ENCODE results near the gene SLC1A4. TPM values are rescaled to one million over a fixed set of nuclear protein-coding genes. Genes with fewer than 3 reads are reported as not detected.
"Not testable (repeated sequence)": the region's sequence is repeated elsewhere in the genome, so short reads cannot be mapped to it uniquely, and the experiment has no call there.

SLC1A4 gene
- total RNA-seq, 2 donors from 2014 or later = 4.1 to 16.9 TPM

DNA sequence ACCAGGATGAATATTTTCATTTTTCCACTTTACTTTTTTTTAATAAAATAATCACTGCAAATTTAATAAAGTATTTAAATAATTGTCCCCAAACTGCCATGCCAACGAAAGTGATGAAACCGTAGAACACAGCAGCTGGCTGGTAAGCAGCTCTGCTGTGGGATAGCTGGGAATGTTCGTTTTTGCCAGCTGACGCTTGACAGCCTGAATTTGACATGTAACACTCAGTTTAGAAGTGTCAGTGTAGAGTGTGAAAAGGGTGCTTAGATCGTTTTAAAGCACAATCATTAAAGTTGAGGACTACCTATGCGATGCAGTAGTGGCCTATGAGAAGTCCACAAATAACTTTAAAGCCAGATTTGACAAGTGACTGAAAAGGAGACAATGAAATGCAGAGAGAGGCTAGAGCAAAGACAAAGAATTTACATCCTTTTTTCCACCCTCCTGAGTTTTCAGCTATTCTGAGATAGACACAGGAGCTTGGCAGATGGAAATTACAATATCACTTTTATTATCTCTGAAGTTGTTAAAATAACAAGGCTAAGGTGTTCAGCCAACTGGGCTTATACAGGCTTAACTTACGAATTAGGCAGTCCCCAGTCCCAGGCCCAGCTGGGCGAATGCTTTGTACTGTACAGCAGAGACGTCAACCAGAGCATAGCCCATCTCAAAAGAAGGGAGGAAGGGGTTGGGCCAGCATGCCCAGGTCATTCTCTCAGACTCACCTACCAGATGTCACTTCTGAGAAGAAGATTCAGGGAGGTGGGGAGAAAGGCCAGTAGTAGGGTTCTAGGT lies 31.9 kb upstream of the SLC1A4 start:
- no peaks in the 10 kb centered on the region for H3K9me3 Mint-ChIP-seq
- no peak for ATAC-seq
- no peak for DNase-seq (ENCODE audit: low spot score in 2 of 2)
- peaks cover 0 to 5% of the 10 kb centered on the region in 2 donors for H3K36me3 Mint-ChIP-seq
- peak overlapping the region in 1 of 2 donors; percentile 64 for H3K27ac Mint-ChIP-seq

DNA sequence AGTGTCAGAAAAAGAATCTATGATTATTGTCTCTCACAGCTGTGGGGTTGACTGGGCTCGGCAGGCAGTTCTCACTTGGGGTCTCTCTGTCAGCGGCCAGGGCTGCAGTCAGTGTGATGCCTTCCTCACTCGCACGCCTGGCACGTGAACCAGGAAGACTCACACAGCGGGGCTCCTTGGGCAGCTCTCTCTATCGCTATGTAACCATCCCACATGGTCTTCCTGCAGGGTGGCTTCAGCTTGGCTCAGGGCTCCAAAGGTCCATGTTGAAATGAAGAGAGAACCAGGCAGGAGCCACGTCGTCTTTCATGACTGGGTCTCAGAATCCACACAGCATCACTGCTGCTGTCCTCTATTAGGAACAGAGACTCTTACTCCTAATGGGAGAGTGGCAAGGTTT lies 30.6 kb upstream of the SLC1A4 start:
- DNase-seq (ENCODE audit: low spot score in 2 of 2) (no peak), ATAC-seq (no peak)
- no peak overlapping the region for H3K27ac Mint-ChIP-seq
- H3K9me3 Mint-ChIP-seq = no peaks in the 10 kb centered on the region
- H3K36me3 Mint-ChIP-seq = peaks cover 0 to 5% of the 10 kb centered on the region in 2 donors

DNA sequence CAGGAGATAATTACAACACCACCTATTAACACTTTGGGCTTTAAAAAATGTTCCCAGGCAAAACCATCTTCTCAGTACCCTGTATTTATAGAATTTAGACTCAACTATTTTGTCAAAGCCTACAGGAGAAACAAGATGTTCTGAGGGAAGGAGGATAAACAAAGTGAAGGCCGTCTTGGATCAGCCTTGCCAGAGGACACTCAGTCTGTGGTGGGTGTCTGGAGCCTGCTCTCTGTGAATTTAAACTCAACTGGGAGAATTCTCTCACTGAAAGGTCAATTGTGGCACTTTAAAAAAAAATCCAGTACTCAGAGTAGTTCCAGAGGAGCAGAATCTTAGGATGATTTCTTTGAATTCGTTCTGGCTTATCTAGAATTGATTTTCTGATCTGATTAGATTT lies 28.4 kb upstream of the SLC1A4 start:
- H3K9me3 Mint-ChIP-seq = no peaks in the 10 kb centered on the region
- H3K27ac Mint-ChIP-seq = no peak overlapping the region
- no peak for DNase-seq (ENCODE audit: low spot score in 2 of 2)
- ATAC-seq = no peak
- peaks cover 0 to under 1% of the 10 kb centered on the region in 2 donors for H3K36me3 Mint-ChIP-seq

DNA sequence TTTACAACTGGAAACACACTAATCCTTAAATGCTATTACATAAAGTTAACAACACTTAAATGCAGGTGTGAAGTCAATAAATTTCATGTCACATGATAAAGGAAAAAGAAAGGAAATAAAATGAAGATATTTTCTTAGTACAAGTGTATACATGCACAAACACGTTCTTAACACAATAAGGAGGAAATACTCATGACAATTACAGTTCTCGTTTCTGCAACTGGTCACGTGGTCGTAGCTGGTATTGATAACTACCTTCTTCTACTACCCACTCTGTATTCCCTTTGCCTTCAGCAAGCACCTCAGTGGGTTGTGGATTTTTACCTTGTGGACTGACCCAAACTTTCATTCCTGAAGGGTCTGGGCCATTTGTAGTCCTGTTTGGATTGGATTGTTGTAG lies 26.1 kb upstream of the SLC1A4 start:
- not testable (repeated sequence) for H3K27ac Mint-ChIP-seq; ATAC-seq; DNase-seq (ENCODE audit: low spot score in 2 of 2); H3K36me3 Mint-ChIP-seq; H3K9me3 Mint-ChIP-seq

DNA sequence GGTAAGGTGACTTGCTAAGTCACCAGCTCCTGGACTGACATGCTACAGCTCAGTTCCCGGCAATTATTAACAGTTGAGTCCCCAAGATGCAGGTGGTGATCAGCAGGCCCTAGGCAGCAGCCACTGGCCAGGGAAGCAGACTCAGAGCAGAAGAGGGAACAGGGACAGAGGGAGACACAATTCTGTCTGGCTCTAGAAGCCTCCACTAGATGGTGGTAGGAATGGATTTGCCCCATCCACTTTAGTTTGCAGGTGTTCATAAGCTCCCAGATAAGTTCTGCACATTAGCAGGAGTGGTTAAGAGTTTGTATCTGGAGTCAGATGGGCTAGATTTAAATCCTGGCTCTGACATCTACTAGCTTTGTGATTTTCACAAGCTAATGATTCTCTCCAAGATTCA lies 25.5 kb upstream of the SLC1A4 start:
- no peaks in the 10 kb centered on the region for H3K9me3 Mint-ChIP-seq
- ATAC-seq (no peak), DNase-seq (ENCODE audit: low spot score in 2 of 2) (no peak)
- H3K27ac Mint-ChIP-seq = no peak overlapping the region
- H3K36me3 Mint-ChIP-seq = no peaks in the 10 kb centered on the region

DNA sequence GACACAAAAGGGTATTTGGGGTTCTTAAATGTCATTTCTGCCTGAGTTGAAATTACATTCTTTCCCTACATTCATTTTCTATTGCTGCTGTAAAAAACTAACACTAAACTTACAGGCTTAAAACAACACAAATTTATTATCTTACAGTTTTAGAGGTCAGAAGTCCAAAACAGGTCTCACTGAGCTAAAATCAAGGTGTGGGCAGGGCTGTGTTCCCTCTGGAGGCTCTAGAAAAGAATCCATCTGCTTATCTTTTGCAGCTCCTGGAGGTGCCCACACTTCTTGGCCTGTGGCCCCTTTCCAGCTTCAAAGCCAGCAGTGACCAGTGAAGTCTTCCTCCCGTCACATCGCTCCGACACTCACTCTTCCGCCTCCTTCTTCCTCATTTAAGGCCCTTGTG lies 23.2 kb upstream of the SLC1A4 start:
- no peaks in the 10 kb centered on the region for H3K9me3 Mint-ChIP-seq
- no peak for ATAC-seq
- no peak for DNase-seq (ENCODE audit: low spot score in 2 of 2)
- no peak overlapping the region for H3K27ac Mint-ChIP-seq
- H3K36me3 Mint-ChIP-seq = no peaks in the 10 kb centered on the region

DNA sequence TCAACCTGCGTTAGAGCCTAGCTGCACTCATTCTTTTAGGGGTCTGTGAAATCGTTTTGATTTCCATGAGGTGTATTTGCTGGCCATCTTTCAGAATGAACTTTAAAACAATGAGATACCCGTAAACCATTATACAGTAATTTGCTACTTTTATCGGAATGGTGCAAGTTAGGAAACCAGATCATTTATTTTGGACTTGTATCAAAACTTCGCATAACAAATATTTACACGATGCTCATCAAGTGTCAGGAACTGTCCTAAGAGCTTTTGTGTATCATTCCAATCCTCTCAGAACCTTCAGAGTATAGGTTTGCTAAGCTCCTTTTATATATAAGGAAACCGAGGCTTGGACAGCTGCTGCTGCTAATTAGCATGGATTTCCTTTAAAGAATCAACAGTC lies 22.4 kb upstream of the SLC1A4 start:
- no peaks in the 10 kb centered on the region for H3K36me3 Mint-ChIP-seq
- H3K9me3 Mint-ChIP-seq = no peaks in the 10 kb centered on the region
- no peak for ATAC-seq
- DNase-seq (ENCODE audit: low spot score in 2 of 2) = no peak
- no peak overlapping the region for H3K27ac Mint-ChIP-seq

DNA sequence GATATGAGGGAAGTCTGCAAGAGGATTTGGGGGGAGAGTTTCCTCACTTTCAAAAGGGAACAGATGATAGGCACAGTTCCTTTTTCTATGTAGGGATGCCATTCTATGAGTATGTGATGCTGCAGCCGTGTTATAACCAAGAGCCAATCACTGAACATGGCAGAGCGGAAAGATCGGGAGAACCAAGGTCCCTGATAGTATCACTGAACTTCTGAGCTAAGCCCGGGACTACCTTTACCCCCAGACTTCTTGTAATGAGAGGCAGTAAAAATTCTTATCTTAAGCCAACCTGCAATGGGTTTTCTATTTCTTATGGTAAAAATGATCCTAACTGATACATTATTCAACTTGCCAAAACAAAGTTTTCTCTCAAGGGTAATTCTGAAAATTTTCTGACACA lies 21.6 kb upstream of the SLC1A4 start:
- Mint-ChIP-seq H3K36me3 (no peaks in the 10 kb centered on the region), H3K27ac (no peak overlapping the region), H3K9me3 (no peaks in the 10 kb centered on the region)
- no peak for ATAC-seq
- DNase-seq (ENCODE audit: low spot score in 2 of 2) = no peak

DNA sequence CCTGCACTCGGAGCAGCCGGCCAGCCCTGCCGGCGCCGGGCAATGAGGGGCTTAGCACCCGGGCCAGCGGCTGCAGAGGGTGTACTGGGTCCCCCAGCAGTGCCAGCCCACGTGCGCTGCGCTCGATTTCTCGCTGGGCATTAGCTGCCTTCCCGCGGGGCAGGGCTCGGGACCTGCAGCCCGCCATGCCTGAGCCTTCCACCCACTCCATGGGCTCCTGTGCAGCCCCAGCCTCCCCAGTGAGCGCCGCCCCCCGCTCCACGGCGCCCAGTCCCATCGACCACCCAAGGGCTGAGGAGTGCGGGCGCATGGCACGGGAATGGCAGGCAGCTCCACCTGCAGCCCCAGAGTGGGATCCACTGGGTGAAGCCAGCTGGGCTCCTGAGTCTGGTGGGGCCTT lies 20.1 kb upstream of the SLC1A4 start:
- H3K27ac Mint-ChIP-seq; H3K36me3 Mint-ChIP-seq; DNase-seq (ENCODE audit: low spot score in 2 of 2); ATAC-seq; H3K9me3 Mint-ChIP-seq: not testable (repeated sequence)

DNA sequence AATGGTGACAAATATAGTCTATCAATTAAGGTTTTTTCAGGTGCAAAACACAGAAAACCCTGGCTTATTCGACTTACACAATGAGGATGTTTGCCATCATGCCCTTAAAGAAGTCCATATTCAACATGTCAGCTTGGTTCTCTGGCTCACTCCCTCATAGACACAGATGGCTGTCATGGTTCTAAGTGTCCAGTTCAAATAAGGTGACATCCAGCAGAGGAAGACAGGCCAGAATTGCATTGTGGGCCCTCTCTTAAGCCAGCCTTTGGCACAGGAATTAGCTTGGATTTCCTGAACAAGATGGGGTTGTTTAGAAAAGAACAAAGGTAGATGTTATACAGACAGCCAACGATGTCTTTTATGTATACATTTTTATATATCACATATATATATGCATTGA lies 18.7 kb upstream of the SLC1A4 start:
- ATAC-seq (no peak), DNase-seq (ENCODE audit: low spot score in 2 of 2) (no peak)
- H3K36me3 Mint-ChIP-seq = no peaks in the 10 kb centered on the region
- no peaks in the 10 kb centered on the region for H3K9me3 Mint-ChIP-seq
- H3K27ac Mint-ChIP-seq = no peak overlapping the region

DNA sequence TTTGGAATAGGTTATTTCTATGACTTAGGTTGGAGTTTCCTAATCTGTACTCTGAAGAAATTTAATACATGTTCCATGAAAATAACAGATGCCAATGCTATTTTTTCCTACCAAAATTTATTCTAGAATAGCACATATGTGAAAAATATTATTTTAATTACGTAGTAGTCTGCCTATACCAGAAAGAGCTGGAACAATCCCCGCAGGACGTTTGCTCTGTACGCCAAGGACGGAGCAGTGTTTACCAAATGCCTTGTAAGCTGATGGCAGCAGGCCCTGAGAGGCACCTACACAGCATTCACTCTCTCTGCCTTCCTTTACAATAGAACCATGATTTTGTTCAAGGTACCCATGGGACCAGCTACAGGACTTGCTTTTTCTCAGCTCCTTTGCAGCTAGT lies 16.8 kb upstream of the SLC1A4 start:
- no peak for DNase-seq (ENCODE audit: low spot score in 2 of 2)
- Mint-ChIP-seq H3K27ac (no peak overlapping the region), H3K9me3 (no peaks in the 10 kb centered on the region), H3K36me3 (no peaks in the 10 kb centered on the region)
- ATAC-seq = no peak

DNA sequence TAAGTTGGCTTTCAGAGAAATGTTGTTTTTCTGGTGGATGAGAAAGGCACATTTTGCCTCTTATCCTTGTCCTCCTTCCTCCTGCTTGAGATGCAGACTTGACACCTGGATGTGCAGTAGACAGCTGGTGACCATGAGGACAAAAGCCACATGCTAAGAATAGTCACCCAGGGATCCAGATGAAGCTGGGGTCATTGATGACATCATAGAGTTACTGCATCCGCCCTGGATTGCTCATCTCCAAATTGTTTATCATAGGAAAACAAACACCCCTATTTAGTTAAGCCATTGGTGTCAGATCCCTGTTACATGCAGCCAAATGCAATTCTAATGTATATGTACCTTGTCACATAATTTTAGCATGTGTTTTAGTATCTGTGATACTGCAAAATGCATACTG lies 16.3 kb upstream of the SLC1A4 start:
- H3K9me3 Mint-ChIP-seq = no peaks in the 10 kb centered on the region
- no peak overlapping the region for H3K27ac Mint-ChIP-seq
- no peaks in the 10 kb centered on the region for H3K36me3 Mint-ChIP-seq
- ATAC-seq (no peak), DNase-seq (ENCODE audit: low spot score in 2 of 2) (no peak)

DNA sequence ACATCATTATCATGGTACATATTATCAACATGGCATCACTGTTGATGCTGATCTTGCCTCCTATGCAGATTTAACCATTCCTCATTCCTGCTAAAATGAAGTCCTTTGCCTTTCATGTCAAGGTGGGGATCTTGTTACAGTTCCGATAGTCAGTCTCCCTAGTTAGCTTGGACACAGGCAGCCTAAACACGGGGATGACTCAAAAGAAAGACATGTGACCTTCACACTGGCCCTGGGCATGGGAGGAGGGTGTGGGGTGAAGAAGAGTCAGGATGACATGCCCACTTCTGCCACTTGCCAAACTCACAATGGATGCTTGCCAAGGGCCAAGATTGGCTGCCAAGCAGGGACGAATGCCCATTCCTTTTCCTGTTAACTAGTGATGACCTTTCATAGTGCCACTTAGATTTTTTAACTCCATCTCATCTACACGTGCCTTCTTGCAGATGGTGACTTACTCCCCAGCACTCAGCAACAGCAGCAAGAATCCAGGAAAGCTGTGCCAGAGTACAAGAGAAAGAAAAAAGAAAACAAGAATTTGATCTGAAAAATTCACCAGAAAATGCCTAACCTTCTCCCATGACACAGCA lies 13.9 kb upstream of the SLC1A4 start:
- DNase-seq (ENCODE audit: low spot score in 2 of 2) = no peak
- Mint-ChIP-seq H3K9me3 (no peaks in the 10 kb centered on the region), H3K36me3 (no peaks in the 10 kb centered on the region)

DNA sequence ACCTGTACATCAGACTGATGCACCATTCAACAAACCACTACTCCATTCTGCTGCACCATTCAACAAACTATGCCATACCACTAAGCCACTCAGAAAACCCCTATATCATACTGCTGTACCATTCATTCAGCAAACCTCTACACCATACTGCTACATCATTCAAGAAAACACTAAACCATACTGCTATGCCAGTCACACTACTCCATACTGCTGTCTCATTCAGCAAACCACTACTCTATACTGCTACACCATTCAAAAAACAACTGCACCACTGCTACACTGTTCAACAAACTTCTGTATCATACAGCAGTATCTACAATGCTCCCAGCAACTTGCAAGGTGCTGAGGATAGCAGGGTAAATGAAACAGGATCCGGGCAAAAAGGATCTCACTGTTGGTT lies 12.9 kb upstream of the SLC1A4 start:
- no peak overlapping the region for H3K27ac Mint-ChIP-seq
- ATAC-seq (peak; percentile 31 to 69), DNase-seq (ENCODE audit: low spot score in 2 of 2) (no peak)
- no peaks in the 10 kb centered on the region for H3K36me3 Mint-ChIP-seq
- no peaks in the 10 kb centered on the region for H3K9me3 Mint-ChIP-seq

More for the DNA sequence above, 13.9 kb upstream of the SLC1A4 start:
- ATAC-seq = no peak
- H3K27ac Mint-ChIP-seq = no peak overlapping the region

DNA sequence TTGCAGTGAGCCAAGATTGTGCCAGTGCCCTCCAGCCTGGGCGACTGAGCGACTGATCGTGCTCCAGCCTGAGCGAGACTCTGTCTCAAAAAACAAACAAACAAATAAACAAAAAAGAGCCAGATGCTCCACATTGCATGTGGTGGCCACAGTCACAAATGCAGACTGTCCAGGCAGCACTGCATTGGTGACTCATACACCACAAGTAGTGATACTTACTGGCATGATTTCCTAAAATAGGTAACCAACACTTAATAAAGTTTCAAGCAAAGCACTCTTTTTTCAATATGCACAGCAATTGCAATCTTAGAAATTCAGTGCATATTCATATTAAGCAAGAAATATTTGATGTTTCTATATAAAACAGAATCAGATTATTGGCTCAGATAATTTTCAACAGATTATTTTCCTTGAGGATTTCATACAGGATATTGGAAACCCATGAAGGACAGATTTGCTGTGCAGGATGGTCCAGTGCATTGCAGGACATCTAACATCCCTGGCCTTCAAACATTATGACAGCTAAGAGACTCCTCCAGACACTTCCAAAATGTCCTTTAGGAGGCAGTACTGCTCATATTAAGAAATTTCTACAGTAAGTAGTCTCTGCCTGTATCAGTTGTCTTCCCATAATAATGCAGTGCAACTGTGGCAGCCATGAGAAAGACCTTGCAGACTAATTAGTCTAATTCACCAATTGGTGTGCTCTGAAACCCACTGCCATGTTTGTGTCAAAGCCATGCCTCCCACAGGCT lies 10.5 kb upstream of the SLC1A4 start:
- Mint-ChIP-seq H3K9me3 (no peaks in the 10 kb centered on the region), H3K36me3 (no peaks in the 10 kb centered on the region), H3K27ac (no peak overlapping the region)
- DNase-seq (ENCODE audit: low spot score in 2 of 2) (no peak), ATAC-seq (no peak)

DNA sequence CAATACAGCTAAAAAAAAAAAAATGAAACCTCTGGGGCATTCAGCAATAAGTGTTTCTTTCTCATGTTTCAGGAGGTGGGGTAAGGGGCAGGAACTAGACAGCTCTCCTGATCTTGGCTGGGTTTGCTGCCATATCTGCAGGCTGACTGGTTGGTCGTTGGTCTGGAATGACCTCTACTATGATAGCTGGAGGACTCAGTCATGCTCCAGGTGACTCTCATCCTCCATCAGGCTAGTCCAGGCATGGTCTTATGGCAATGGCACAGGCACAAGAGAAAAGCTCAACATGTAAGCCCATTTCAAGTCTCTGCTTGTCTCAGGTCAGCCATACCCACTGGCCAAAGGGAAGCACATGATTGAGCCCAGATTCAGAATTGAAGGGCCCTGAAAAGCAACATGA lies 9.5 kb upstream of the SLC1A4 start:
- no peak for ATAC-seq
- H3K9me3 Mint-ChIP-seq = no peaks in the 10 kb centered on the region
- H3K27ac Mint-ChIP-seq = no peak overlapping the region

DNA sequence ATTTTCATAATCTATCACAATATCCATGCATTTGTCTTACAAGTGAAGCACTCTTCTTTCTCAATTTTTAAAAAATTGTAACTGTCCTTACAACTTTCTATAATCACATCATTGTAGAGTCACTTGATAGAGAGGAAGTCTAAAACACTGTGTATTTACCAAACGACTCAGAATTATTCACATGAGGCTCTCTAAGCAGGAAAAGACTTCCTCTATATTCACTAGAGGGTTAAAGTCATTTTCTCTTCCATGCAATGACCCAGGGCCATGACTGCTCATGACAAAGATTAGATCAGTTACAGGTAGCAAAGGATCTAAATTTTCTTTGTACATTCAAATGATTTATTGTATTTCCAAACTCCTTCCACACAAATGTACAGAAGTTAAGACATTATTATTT lies 9.0 kb upstream of the SLC1A4 start:
- DNase-seq (ENCODE audit: low spot score in 2 of 2) = no peak
- Mint-ChIP-seq H3K27ac (no peak overlapping the region), H3K9me3 (no peaks in the 10 kb centered on the region), H3K36me3 (no peaks in the 10 kb centered on the region)
- ATAC-seq = no peak

More for the DNA sequence above, 9.5 kb upstream of the SLC1A4 start:
- H3K36me3 Mint-ChIP-seq = no peaks in the 10 kb centered on the region
- no peak for DNase-seq (ENCODE audit: low spot score in 2 of 2)

Measured in activated naive CD4-positive, alpha-beta T cell treated with anti-CD3 and anti-CD28 coated beads, Interleukin-2, amount 50 U/mL, for 72 hours (primary cell).